GM06990 (cell line): ENCODE data around the gene NUP98.

ENCODE experiments used
- DNase-seq: peaks from one replicate; pipeline ENCODE4 v3.0.0-alpha.2; 2011; ENCODE audit not compliant: insufficient read length; ENCODE audit errors: extremely low read depth
- H3K27me3 ChIP-seq: replicated peaks from 2 replicates; pipeline ENCODE4 v1.6.0; 2011; ENCODE audit warnings: low read length; ENCODE audit not compliant: control insufficient read depth, insufficient read depth
- H3K36me3 ChIP-seq: 2 replicates; pipeline ENCODE4 v1.5.1; 2011; ENCODE audit warnings: low read length; ENCODE audit not compliant: control insufficient read depth, insufficient read depth
- H3K4me3 ChIP-seq: replicated peaks from 2 replicates; pipeline ENCODE4 v1.5.1; 2011; ENCODE audit warnings: low read depth, mild to moderate bottlenecking, control low read depth, low read length
- TF ChIP-seq, protein P1 (sequence below): IDR thresholded peaks from 2 replicates; pipeline ENCODE4 v1.5.1; 2011; ENCODE audit warnings: low read length, control low read depth, mild to moderate bottlenecking, inconsistent platforms; ENCODE audit not compliant: insufficient read depth, poor library complexity, severe bottlenecking

NUP98 gene

DNA sequence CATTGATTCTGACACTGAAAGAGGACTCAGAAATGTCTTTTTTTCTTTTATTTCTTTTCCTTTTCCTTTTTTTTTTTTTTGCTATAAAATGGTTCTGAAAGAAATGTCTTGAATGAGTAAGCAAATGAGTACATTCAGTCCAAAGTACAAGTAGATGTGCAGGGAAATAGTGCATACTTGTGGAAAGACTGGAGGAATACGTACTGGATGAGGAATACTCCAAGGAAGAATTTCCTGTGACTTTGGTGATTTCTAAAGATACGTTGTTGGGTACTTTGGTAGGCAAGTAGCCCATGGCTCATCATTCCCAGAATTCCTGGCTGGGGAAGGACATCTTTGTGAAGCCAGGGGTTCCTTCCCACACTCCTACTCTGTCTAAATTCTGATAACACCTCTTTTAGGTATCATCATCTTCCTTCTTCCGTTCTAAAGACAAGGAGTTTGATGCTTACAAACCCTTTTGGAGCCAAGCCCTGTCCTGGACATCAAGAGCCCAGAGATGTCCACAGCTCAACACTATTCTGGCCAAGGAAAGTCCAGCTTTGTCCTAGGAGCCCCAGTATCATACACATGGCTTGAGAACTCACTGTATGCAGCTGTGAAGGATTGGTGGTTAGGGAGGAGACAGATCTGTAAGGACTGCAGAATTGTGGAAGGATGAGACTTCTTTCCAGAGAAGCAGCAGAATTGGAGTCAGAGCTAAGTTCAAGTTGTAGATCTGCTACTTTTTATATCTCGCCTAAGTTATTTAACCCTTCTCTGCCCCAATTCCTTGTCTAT is 4.8 kb upstream of the NUP98 start:
- Histone ChIP-seq H3K36me3 (no peaks in the 10 kb centered on the region), H3K4me3 (no peak overlapping the region), H3K27me3 (no peaks in the 10 kb centered on the region)
- no peak for DNase-seq
- TF ChIP-seq, protein P1, sequence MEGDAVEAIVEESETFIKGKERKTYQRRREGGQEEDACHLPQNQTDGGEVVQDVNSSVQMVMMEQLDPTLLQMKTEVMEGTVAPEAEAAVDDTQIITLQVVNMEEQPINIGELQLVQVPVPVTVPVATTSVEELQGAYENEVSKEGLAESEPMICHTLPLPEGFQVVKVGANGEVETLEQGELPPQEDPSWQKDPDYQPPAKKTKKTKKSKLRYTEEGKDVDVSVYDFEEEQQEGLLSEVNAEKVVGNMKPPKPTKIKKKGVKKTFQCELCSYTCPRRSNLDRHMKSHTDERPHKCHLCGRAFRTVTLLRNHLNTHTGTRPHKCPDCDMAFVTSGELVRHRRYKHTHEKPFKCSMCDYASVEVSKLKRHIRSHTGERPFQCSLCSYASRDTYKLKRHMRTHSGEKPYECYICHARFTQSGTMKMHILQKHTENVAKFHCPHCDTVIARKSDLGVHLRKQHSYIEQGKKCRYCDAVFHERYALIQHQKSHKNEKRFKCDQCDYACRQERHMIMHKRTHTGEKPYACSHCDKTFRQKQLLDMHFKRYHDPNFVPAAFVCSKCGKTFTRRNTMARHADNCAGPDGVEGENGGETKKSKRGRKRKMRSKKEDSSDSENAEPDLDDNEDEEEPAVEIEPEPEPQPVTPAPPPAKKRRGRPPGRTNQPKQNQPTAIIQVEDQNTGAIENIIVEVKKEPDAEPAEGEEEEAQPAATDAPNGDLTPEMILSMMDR = no peak

GRCh38 chr11:3799873-3800272 is 2.5 kb upstream of the NUP98 start:
- no peaks in the 10 kb centered on the region for H3K36me3 ChIP-seq
- no peak overlapping the region for H3K4me3 ChIP-seq
- no peak for DNase-seq
- TF ChIP-seq, protein P1 = no peak
- no peaks in the 10 kb centered on the region for H3K27me3 ChIP-seq

GRCh38 chr11:3799143-3799542 is 1.8 kb upstream of the NUP98 start:
- no peaks in the 10 kb centered on the region for H3K27me3 ChIP-seq
- H3K36me3 ChIP-seq = no peaks in the 10 kb centered on the region
- DNase-seq = no peak
- TF ChIP-seq, protein P1 = no peak
- no peak overlapping the region for H3K4me3 ChIP-seq

DNA sequence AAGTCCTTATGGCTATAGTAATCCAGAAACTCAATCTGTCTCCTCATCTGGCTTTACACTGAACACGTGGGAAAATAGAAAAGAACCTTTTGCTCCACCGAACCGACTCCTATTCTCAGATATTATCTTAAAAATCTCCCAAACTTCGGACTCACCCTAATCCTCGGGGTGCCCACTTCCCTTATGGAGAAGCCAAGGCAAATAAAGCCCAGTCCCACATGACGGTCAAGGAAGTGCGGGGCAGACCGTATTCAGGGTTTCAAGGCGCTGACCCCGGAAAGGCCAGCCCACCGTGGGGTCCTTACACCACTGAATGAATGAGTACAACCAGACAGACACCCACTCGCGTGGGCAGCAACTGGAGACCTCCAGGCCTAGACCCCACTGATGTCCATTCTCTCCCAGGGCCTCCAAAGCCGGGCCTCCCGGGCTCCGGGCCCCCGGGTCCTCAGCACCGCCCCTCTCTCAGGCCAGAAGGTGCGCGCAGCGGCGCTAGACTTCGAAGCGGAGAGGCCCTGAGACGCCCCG is 489 bp downstream of the NUP98 start:
- TF ChIP-seq, protein P1 = no peak
- no peak for DNase-seq
- no peaks in the 10 kb centered on the region for H3K27me3 ChIP-seq
- H3K4me3 ChIP-seq = peak overlapping the region; percentile 83
- H3K36me3 ChIP-seq = no peaks in the 10 kb centered on the region

DNA sequence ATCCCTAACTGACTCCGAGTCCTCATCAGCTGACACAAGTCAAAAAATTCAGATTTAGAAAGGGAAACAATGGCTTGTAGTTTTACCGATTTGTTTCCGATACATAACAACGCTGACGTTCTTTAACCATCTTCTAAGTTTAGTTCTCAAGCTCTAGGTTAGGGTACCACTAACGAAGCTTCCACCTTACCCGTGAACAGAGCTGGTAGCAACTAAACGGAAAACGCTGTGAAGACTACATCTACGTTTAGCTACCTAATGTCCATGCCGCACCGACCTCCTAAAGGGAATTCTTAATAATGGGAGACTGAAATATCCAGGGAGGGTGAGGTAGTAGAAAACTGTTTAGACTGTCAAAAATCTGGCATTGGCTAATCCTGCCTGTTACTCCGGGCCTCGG is 1.0 kb downstream of the NUP98 start:
- no peak for DNase-seq
- H3K4me3 ChIP-seq = peak overlapping the region; percentile 83
- TF ChIP-seq, protein P1 = no peak
- no peaks in the 10 kb centered on the region for H3K27me3 ChIP-seq
- H3K36me3 ChIP-seq = no peaks in the 10 kb centered on the region
